Upper lobe of left lung (tissue), 4 donors: ENCODE measurements around the gene EXOC2.

Experiments
- EP300 ChIP-seq, 4 donors: sonication (generic); formaldehyde crosslinking; IDR thresholded peaks; one replicate each; pipeline ENCODE4 v1.5.1; 2017; ENCODE audit warnings: antibody characterized with exemption in 4 of 4, control low read depth in 2 of 4
- POLR2A ChIP-seq, 4 donors: fragments of 450-650 bp; IDR thresholded peaks; one replicate each; pipeline ENCODE4 v1.5.1; 2016 to 2017; ENCODE audit warnings: antibody characterized with exemption in 4 of 4, mild to moderate bottlenecking in 2 of 4
- TF ChIP-seq, protein P1 (sequence below), 6 experiments: fragments of 450-650 bp in 4 of 6; fragments of 200-600 bp in 2 of 6; sonication (generic) in 2 of 6; IDR thresholded peaks; one replicate each; pipeline ENCODE4 v1.5.1; 2016 to 2019; ENCODE audit warnings: antibody characterized with exemption in 6 of 6

DNA sequence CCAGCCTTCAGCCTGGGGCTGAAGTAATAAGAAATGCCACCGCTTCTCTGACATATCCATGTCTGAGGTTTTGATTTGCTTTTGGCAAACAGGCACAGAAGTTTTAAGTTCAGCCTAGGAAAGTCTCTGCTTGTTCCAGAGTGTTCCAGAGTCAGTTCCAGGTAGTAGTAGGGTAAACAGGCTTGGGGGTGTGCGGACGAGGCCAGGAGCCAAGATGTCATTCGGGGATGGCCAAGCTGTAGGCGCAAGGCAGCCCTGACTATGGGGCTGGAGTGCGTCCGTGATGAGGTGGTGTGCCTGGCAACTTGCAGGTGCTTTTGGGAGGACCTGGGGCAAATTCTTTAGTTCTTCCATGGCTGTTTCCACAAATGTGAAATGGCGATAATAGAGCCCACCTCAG is 241.1 kb downstream of the EXOC2 start:
- TF ChIP-seq, protein P1, sequence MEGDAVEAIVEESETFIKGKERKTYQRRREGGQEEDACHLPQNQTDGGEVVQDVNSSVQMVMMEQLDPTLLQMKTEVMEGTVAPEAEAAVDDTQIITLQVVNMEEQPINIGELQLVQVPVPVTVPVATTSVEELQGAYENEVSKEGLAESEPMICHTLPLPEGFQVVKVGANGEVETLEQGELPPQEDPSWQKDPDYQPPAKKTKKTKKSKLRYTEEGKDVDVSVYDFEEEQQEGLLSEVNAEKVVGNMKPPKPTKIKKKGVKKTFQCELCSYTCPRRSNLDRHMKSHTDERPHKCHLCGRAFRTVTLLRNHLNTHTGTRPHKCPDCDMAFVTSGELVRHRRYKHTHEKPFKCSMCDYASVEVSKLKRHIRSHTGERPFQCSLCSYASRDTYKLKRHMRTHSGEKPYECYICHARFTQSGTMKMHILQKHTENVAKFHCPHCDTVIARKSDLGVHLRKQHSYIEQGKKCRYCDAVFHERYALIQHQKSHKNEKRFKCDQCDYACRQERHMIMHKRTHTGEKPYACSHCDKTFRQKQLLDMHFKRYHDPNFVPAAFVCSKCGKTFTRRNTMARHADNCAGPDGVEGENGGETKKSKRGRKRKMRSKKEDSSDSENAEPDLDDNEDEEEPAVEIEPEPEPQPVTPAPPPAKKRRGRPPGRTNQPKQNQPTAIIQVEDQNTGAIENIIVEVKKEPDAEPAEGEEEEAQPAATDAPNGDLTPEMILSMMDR (IDR thresholded peaks at IDR 0.05) = no peak
- TF ChIP-seq POLR2A (IDR thresholded peaks at IDR 0.05) (no peak), EP300 (IDR thresholded peaks at IDR 0.05) (no peak)
